Muscle of back (tissue), 10 donors: ENCODE measurements around the gene LPCAT4. TPM values are rescaled to one million over a fixed set of nuclear protein-coding genes. Genes with fewer than 3 reads are reported as not detected.

Experiments
- polyA plus RNA-seq, 10 donors: library from polyadenylated mRNA; unstranded; fragments of 120-200 nt; gene quantifications; one replicate each; pipeline ENCODE4 v1.2.1, GENCODE V29; 2013; ENCODE audit not compliant: insufficient read length in 10 of 10

LPCAT4 gene
- polyA plus RNA-seq, 10 donors: 25.2 to 43.3 (median 29.4) TPM

Other genes with a start within 250 kb of the LPCAT4 start
- gene KATNBL1, start 157.1 kb downstream of the LPCAT4 start, polyA plus RNA-seq: 100 to 1,000 TPM in 5 of 10 donors, 10 to 100 TPM in 5; 59.8 to 146 (median 97.4) TPM
- 10 to 100 TPM; 70.8 to 86.8 (median 79.4) TPM for gene EMC4, start 142.2 kb downstream of the LPCAT4 start, polyA plus RNA-seq
- gene SLC12A6, start 29.4 kb downstream of the LPCAT4 start, polyA plus RNA-seq: 10 to 100 TPM; 11.8 to 25.1 (median 17.8) TPM
- gene NOP10, start 24.1 kb downstream of the LPCAT4 start, polyA plus RNA-seq: 100 to 1,000 TPM in 6 of 10 donors, 10 to 100 TPM in 4; 85.2 to 113 (median 101) TPM
- gene NUTM1, start 23.9 kb downstream of the LPCAT4 start, polyA plus RNA-seq: under 1 TPM in 3 of 10 donors, not detected in 7; 0.03 to 0.07 (median 0.05) TPM
- gene GOLGA8A, start 70.6 kb upstream of the LPCAT4 start, polyA plus RNA-seq: 100 to 1,000 TPM in 1 of 10 donors, 10 to 100 TPM in 9; 19.4 to 113 (median 51.8) TPM
- 10 to 100 TPM in 9 of 10 donors, 1 to 10 TPM in 1; 8.0 to 75.8 (median 32.0) TPM for gene GOLGA8B, start 216.5 kb upstream of the LPCAT4 start, polyA plus RNA-seq